22Rv1 (cell line): ENCODE data around the gene SLC25A5.
"Not testable (repeated sequence)": the region's sequence is repeated elsewhere in the genome, so short reads cannot be mapped to it uniquely, and the experiment has no call there.

ENCODE experiments used
- H3K27ac ChIP-seq: fragments of 450-650 bp; 2 replicates; pipeline ENCODE4 v1.5.1; 2017
- ZFX ChIP-seq: fragments of 450-650 bp; IDR thresholded peaks from 2 replicates; pipeline ENCODE4 v1.6.1; 2017; ENCODE audit warnings: antibody characterized with exemption, borderline replicate concordance
- TF ChIP-seq, protein P1 (sequence below): fragments of 450-650 bp; IDR thresholded peaks from 2 replicates; pipeline ENCODE4 v1.5.1; 2017; ENCODE audit warnings: mild to moderate bottlenecking

Gene SLC25A5

DNA sequence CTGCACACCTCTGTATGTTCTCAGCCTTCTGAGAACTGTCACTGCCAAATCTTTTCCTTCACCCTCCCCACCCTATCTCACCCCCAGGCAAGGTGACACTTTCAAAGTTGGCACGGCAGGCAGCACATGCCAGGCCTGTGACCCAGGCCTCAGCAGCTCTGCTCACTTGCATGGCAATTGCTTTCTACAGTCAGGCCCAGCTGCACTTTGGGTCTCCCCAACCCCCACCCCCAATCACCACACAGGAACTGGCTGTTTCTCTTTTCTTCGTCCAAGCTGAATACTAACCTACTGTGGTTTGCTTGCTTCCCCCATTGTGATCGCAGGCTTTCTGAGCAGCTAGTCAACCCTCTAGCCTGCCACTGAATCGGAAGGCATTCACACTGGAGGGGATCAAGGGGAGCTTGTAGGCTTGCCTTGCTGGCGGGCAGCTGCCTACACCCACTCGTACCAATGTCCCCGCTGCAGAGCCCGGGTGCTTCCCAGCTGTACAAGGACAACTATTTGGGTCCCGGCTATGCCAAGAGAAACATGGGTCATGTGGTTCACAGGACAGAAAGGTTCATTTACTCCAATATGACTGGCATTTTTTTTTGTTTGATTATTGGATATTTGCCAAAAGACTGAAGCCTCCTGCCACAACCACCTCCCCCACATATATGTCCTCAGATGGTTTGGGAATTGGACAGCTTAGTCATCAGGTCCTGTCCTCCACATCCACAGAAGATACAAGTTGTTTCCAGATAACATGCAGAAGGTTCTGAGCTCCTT lies 41.0 kb upstream of the SLC25A5 start:
- no peak overlapping the region for H3K27ac ChIP-seq
- TF ChIP-seq, protein P1, sequence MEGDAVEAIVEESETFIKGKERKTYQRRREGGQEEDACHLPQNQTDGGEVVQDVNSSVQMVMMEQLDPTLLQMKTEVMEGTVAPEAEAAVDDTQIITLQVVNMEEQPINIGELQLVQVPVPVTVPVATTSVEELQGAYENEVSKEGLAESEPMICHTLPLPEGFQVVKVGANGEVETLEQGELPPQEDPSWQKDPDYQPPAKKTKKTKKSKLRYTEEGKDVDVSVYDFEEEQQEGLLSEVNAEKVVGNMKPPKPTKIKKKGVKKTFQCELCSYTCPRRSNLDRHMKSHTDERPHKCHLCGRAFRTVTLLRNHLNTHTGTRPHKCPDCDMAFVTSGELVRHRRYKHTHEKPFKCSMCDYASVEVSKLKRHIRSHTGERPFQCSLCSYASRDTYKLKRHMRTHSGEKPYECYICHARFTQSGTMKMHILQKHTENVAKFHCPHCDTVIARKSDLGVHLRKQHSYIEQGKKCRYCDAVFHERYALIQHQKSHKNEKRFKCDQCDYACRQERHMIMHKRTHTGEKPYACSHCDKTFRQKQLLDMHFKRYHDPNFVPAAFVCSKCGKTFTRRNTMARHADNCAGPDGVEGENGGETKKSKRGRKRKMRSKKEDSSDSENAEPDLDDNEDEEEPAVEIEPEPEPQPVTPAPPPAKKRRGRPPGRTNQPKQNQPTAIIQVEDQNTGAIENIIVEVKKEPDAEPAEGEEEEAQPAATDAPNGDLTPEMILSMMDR = no peak
- no peak for TF ChIP-seq ZFX

DNA sequence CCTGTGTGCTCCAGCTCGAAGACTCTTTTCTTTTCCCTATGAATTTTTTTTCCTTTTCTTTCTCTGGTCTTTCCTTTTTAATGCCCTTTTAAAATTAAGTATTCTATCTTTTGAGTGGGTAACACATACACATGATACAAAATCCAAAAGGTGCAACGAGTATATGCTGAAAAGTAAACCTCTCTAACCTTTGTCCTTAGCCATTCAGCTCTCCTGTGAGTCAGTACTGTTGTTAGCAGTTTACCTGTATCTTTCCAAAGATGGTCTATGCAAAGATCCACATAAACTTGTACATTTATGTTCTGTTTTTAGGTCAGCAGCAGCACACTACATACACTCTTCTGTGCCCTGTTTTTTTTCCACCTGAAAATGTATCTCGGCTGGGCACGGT lies 40.5 kb upstream of the SLC25A5 start:
- TF ChIP-seq ZFX = no peak
- TF ChIP-seq, protein P1 = no peak

DNA sequence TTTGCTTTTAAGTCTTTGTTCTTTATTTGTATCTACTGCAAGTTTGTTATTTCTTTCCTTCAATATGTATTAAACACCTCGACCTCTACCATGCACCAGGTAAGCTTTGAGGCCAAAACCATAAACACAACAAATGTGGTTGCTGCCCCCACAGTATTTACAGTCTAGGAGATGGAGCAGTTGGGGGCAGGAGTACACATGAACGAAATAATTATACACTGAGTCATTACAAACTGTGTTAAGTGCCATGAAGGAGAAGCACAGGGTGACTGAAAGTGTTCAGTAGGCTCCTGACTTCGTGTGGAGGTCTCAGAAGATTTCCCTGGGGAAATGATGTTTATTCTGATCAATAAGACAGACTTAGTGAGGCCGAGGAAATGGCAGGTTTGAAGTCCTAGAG lies 38.8 kb upstream of the SLC25A5 start:
- no peak for TF ChIP-seq ZFX
- TF ChIP-seq, protein P1 = no peak
- H3K27ac ChIP-seq = no peak overlapping the region

More for the DNA sequence above, 40.5 kb upstream of the SLC25A5 start:
- no peak overlapping the region for H3K27ac ChIP-seq

DNA sequence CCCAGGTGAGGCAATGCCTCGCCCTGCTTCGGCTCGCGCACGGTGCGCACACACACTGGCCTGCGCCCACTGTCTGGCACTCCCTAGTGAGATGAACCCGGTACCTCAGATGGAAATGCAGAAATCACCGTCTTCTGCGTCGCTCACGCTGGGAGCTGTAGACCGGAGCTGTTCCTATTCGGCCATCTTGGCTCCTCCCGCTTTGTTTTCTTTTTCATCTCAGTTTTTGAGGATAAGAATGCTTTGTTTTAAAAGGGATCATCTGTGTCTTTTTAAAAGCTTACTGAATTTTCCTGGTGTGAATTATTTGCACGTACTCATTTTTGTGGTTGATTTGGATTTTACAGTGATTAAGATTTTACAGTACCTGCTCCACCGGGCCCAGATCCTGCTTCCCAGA lies 26.9 kb upstream of the SLC25A5 start:
- not testable (repeated sequence) for H3K27ac ChIP-seq

DNA sequence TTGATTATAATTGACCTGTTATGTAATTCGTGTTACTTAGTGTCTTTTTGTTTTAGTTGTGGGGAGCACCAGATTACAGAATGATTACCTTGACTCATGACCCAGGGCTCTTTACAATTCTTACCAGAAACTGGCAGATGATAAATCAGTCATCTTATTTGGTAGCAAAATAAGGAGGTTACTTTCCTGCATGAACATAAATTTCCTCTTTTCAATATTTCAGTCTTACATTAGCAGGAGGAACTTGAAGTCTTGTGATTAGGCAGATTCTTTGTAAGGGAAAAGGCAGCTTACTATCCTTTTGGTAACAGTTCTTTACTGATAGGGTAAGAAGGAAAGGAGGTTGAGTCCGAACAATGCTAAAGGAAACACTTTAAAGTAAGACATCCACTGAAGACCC lies 26.0 kb upstream of the SLC25A5 start:
- no peak for TF ChIP-seq ZFX
- TF ChIP-seq, protein P1 = no peak
- H3K27ac ChIP-seq = no peak overlapping the region

DNA sequence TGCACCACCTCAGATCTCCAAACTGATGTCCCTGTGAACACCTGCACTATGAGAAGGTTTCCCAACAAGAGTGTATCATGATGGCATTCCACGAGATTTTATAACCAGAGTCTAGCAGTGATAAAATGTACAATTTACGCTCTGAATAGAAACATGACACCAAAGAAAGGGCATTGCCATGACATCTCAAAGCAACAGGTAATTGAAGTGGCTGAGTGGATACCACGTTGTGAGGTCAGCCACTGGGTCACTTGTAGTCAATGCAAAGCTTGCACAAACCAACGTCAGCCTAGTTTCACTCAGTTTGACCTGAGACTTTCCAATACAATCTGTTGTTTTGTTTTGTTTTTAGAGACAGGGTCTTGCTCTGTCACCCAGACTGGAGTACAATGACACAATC lies 15.0 kb upstream of the SLC25A5 start:
- TF ChIP-seq ZFX = no peak
- TF ChIP-seq, protein P1 = no peak
- no peak overlapping the region for H3K27ac ChIP-seq

DNA sequence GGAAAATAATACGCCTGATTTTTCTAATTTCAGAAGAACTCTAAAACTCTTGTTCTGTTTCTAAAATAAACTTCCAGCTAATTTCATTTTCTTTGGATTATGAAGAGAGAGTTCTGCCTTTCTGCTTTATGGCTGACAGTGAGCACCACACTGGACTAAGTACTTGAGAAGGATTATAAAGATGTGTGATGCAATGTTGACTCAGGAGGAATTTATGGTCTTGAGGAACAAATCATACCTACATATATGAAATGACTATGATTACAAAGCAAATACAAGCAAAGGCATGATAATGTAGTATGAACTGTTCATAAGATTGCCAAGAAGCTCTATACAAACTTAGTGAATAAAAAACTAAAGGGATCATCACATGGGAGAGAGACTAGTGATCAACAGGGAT lies 13.0 kb upstream of the SLC25A5 start:
- TF ChIP-seq ZFX = no peak
- TF ChIP-seq, protein P1 = no peak

DNA sequence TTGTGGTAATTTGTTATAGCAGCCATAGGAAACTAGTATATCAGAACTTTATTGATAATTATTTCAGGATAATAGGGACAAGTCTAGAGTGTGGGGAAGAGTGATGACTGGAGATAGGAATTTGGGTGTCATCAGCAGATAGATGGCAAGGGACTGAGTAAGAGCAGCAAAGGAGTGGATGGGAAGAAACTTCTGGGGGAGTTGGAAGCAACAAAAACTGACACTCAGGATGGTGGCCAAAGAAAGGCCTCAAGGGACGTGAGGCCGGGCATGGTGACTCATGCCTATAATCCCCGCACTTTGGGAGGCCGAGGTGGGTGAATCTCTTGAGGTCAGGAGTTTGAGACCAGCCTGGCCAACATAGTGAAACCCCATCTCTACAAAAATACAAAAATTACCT lies 9.1 kb upstream of the SLC25A5 start:
- TF ChIP-seq ZFX = no peak
- TF ChIP-seq, protein P1 = no peak
- no peak overlapping the region for H3K27ac ChIP-seq

More for the DNA sequence above, 13.0 kb upstream of the SLC25A5 start:
- no peak overlapping the region for H3K27ac ChIP-seq
